Activated T-cell treated with anti-CD3 and anti-CD28 coated beads for 48 hours (primary cell): ENCODE data around the gene SIL1.

Experiments used
- DNase-seq: peaks from one replicate; pipeline ENCODE4 v3.0.0-alpha.2; 2020; ENCODE audit warnings: low read depth

The SIL1 gene

GRCh38 chr5:138955671-138956295 lies 242.4 kb downstream of the SIL1 start:
- no peak for DNase-seq

- DNase-seq, result no peak
These were observed 243.0 kb downstream of the SIL1 start for GRCh38 chr5:138955013-138955660.

- no peak for DNase-seq
These were observed 243.7 kb downstream of the SIL1 start for GRCh38 chr5:138954257-138955012.

GRCh38 chr5:138953387-138954256 lies 244.5 kb downstream of the SIL1 start:
- no peak for DNase-seq

GRCh38 chr5:138952962-138953361 lies 245.2 kb downstream of the SIL1 start:
- no peak for DNase-seq

- no peak for DNase-seq
These were observed 246.0 kb downstream of the SIL1 start for GRCh38 chr5:138951986-138952735.

- DNase-seq, result no peak
These were observed 246.8 kb downstream of the SIL1 start for GRCh38 chr5:138951091-138951985.

- DNase-seq, result no peak
These were observed 247.6 kb downstream of the SIL1 start for GRCh38 chr5:138950421-138951031.

- DNase-seq, result no peak
These were observed 248.2 kb downstream of the SIL1 start for GRCh38 chr5:138949988-138950387.

- no peak for DNase-seq
These were observed 249.0 kb downstream of the SIL1 start for GRCh38 chr5:138949223-138949574.

- no peak for DNase-seq
These were observed 249.5 kb downstream of the SIL1 start for GRCh38 chr5:138948471-138949222.

- DNase-seq, result no peak
These were observed 250.4 kb downstream of the SIL1 start for GRCh38 chr5:138947780-138948179.

GRCh38 chr5:138946831-138947560 lies 251.2 kb downstream of the SIL1 start:
- DNase-seq, result no peak

- no peak for DNase-seq
These were observed 251.9 kb downstream of the SIL1 start for GRCh38 chr5:138946241-138946623.

GRCh38 chr5:138945421-138946240 lies 252.5 kb downstream of the SIL1 start:
- DNase-seq, result no peak

- DNase-seq, result no peak
These were observed 253.4 kb downstream of the SIL1 start for GRCh38 chr5:138944527-138945322.

GRCh38 chr5:138943599-138944173 lies 254.5 kb downstream of the SIL1 start:
- DNase-seq, result no peak
